DOHH2 (cell line): ENCODE data around the gene SLC7A14.

ENCODE experiments used
- H3F3A ChIP-seq: fragments of 200-600 bp; sonication (generic), shearing (Covaris generic); 2 replicates; pipeline ENCODE4 v1.6.0; 2016; ENCODE audit warnings: antibody characterized with exemption, mild to moderate bottlenecking; ENCODE audit not compliant: control insufficient read depth, insufficient read depth
- H3K27ac ChIP-seq: fragments of 200-600 bp; sonication (generic); 2 replicates; pipeline ENCODE4 v1.5.1; 2014; ENCODE audit warnings: low read depth, mild to moderate bottlenecking, low read length, moderate library complexity
- H3K27me3 ChIP-seq: fragments of 200-600 bp; sonication (generic); 2 replicates; pipeline ENCODE4 v1.6.1; 2014; ENCODE audit warnings: mild to moderate bottlenecking, low read length, mixed read lengths; ENCODE audit not compliant: control insufficient read depth
- H3K36me3 ChIP-seq: fragments of 200-600 bp; sonication (generic); 2 replicates; pipeline ENCODE4 v1.6.1; 2014; ENCODE audit warnings: mild to moderate bottlenecking, low read length, moderate library complexity, mixed read lengths; ENCODE audit not compliant: control insufficient read depth
- H3K4me1 ChIP-seq: fragments of 200-600 bp; sonication (generic); 2 replicates; pipeline ENCODE4 v1.6.1; 2014; ENCODE audit warnings: mild to moderate bottlenecking, low read length, mixed read lengths; ENCODE audit not compliant: control insufficient read depth
- H3K4me2 ChIP-seq: fragments of 200-600 bp; sonication (generic); 2 replicates; pipeline ENCODE4 v1.6.0; 2014; ENCODE audit warnings: mild to moderate bottlenecking, low read length, moderate library complexity
- H3K4me3 ChIP-seq: fragments of 200-600 bp; sonication (generic); 2 replicates; pipeline ENCODE4 v1.5.1; 2014; ENCODE audit warnings: mild to moderate bottlenecking, low read length, mixed read lengths
- H3K79me2 ChIP-seq: fragments of 200-600 bp; sonication (generic); 2 replicates; pipeline ENCODE4 v1.6.1; 2014; ENCODE audit warnings: mild to moderate bottlenecking, low read length, mixed read lengths; ENCODE audit not compliant: control insufficient read depth
- H3K9me2 ChIP-seq: fragments of 200-600 bp; sonication (generic); replicated peaks from 2 replicates; pipeline ENCODE4 v1.6.1; 2014; ENCODE audit warnings: mild to moderate bottlenecking, low read length, mixed read lengths; ENCODE audit not compliant: control insufficient read depth
- H3K9me3 ChIP-seq: fragments of 200-600 bp; sonication (generic); 2 replicates; pipeline ENCODE4 v1.6.1; 2014; ENCODE audit warnings: antibody characterized with exemption, low read length, mixed read lengths; ENCODE audit not compliant: control insufficient read depth, insufficient read depth
- H4K20me1 ChIP-seq: fragments of 200-600 bp; sonication (generic); 2 replicates; pipeline ENCODE4 v1.6.0; 2014; ENCODE audit warnings: low read depth, mild to moderate bottlenecking, antibody characterized with exemption, low read length, moderate library complexity; ENCODE audit not compliant: control insufficient read depth, insufficient read depth
- CTCF ChIP-seq: fragments of 200-600 bp; sonication (generic); IDR thresholded peaks from one replicate; pipeline ENCODE4 v1.5.1; 2014; ENCODE audit warnings: antibody characterized with exemption, mild to moderate bottlenecking, low read depth, low read length; ENCODE audit not compliant: poor library complexity, severe bottlenecking
- EZH2phosphoT487 ChIP-seq: fragments of 200-600 bp; sonication (generic); IDR thresholded peaks from 2 replicates; pipeline ENCODE4 v1.6.1; 2017; ENCODE audit warnings: borderline replicate concordance, mild to moderate bottlenecking, antibody characterized with exemption, low read length, moderate library complexity, mixed read lengths

The SLC7A14 gene

DNA sequence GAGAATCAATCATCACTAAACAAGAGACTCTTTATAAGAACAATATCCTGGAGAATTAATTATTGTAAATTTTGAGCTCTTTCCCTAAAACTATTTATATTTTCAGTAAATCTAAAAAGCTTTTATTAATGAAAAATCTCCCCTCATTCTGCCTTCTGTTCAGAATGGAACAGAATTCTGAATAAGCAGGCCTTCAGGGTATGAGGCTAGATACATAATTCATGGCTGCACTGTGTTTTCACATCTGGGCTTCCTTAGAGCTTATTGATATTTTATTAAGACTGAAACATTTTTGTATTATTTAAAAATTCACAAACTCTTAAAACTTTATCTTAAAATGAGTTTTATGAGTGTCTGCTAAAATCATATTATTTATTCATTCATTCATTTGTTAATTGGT lies 142.4 kb downstream of the SLC7A14 start:
- Histone ChIP-seq H3K9me3 (no peaks in the 10 kb centered on the region), H3K36me3 (no peaks in the 10 kb centered on the region), H3F3A (no peaks in the 10 kb centered on the region), H3K27ac (no peak overlapping the region), H3K79me2 (no peaks in the 10 kb centered on the region), H3K9me2 (no peaks in the 10 kb centered on the region), H3K4me3 (no peak overlapping the region), H4K20me1 (no peaks in the 10 kb centered on the region), H3K27me3 (peaks cover 19% of the 10 kb centered on the region; the same call in 1 of the 2 replicates), H3K4me2 (no peak overlapping the region), H3K4me1 (no peaks in the 10 kb centered on the region)
- no peak for TF ChIP-seq CTCF
- no peak for TF ChIP-seq EZH2phosphoT487

- H3F3A ChIP-seq, result no peaks in the 10 kb centered on the region
- H4K20me1 ChIP-seq, result no peaks in the 10 kb centered on the region
- H3K9me2 ChIP-seq, result no peaks in the 10 kb centered on the region
- no peak overlapping the region for H3K4me2 ChIP-seq
- no peaks in the 10 kb centered on the region for H3K36me3 ChIP-seq
- H3K27me3 ChIP-seq, result peaks cover 15% of the 10 kb centered on the region; the same call in 1 of the 2 replicates
- no peaks in the 10 kb centered on the region for H3K79me2 ChIP-seq
- no peaks in the 10 kb centered on the region for H3K4me1 ChIP-seq
- no peak overlapping the region for H3K27ac ChIP-seq
- TF ChIP-seq EZH2phosphoT487 (no peak), CTCF (no peak)
- no peaks in the 10 kb centered on the region for H3K9me3 ChIP-seq
- no peak overlapping the region for H3K4me3 ChIP-seq
Measured at GRCh38 chr3:170442947-170443346, 142.9 kb downstream of the SLC7A14 start.

GRCh38 chr3:170441412-170441811 lies 144.5 kb downstream of the SLC7A14 start:
- no peak overlapping the region for H3K27ac ChIP-seq
- no peak for TF ChIP-seq CTCF
- no peak for TF ChIP-seq EZH2phosphoT487
- no peaks in the 10 kb centered on the region for H4K20me1 ChIP-seq
- H3K79me2 ChIP-seq, result no peaks in the 10 kb centered on the region
- H3F3A ChIP-seq, result no peaks in the 10 kb centered on the region
- no peaks in the 10 kb centered on the region for H3K36me3 ChIP-seq
- H3K9me3 ChIP-seq, result no peaks in the 10 kb centered on the region
- H3K27me3 ChIP-seq, result peaks cover 15% of the 10 kb centered on the region; the same call in 1 of the 2 replicates
- H3K4me1 ChIP-seq, result no peaks in the 10 kb centered on the region
- H3K4me3 ChIP-seq, result no peak overlapping the region
- no peaks in the 10 kb centered on the region for H3K9me2 ChIP-seq
- no peak overlapping the region for H3K4me2 ChIP-seq
